BJ (cell line): ENCODE data around the gene MAGEC1. TPM values are rescaled to one million over a fixed set of nuclear protein-coding genes. Genes with fewer than 3 reads are reported as not detected.
A peak's percentile ranks its signal among the peaks of the same experiment; 100 is the strongest.

ENCODE experiments used
- CTCF ChIA-PET: fragments of 350-600 bp; formaldehyde crosslinking; extraction: SDS; loops from one replicate; lab custom pipeline; 2021; ENCODE audit warnings: antibody characterized with exemption, inconsistent platforms; lab: Yijun Ruan, JAX
- POLR2A ChIA-PET: fragments of 300-600 bp; sonication (Branson Sonifier 250); formaldehyde crosslinking; extraction: SDS; loops from one replicate; lab custom pipeline; 2021; ENCODE audit warnings: antibody characterized with exemption; lab: Charles Lee
- DNase-seq: peaks from one replicate; pipeline ENCODE4 v3.0.0-alpha.2; 2011; ENCODE audit warnings: low read depth
- H3K27me3 ChIP-seq: 2 replicates; pipeline ENCODE4 v1.6.0; 2011; ENCODE audit warnings: low read length; ENCODE audit not compliant: control insufficient read depth, insufficient read depth
- H3K36me3 ChIP-seq: 2 replicates; pipeline ENCODE4 v1.5.1; 2011; ENCODE audit warnings: low read length; ENCODE audit not compliant: control insufficient read depth, insufficient read depth
- H3K4me3 ChIP-seq: 2 replicates; pipeline ENCODE4 v1.5.1; 2011; ENCODE audit warnings: low read depth, mild to moderate bottlenecking, control low read depth, low read length
- polyA plus RNA-seq: library from polyadenylated mRNA; depleted of rRNA; stranded (reverse); fragments of >200 nt; gene quantifications from 2 replicates; pipeline ENCODE4 v1.2.3, GENCODE V29; 2011
- TF ChIP-seq, protein P1 (sequence below): IDR thresholded peaks from 2 replicates; pipeline ENCODE4 v1.5.1; 2011; ENCODE audit warnings: low read depth, mild to moderate bottlenecking, control low read depth, inconsistent platforms, low read length, moderate library complexity; ENCODE audit not compliant: insufficient read depth

MAGEC1 gene
- polyA plus RNA-seq, 1 experiment = not detected

DNA sequence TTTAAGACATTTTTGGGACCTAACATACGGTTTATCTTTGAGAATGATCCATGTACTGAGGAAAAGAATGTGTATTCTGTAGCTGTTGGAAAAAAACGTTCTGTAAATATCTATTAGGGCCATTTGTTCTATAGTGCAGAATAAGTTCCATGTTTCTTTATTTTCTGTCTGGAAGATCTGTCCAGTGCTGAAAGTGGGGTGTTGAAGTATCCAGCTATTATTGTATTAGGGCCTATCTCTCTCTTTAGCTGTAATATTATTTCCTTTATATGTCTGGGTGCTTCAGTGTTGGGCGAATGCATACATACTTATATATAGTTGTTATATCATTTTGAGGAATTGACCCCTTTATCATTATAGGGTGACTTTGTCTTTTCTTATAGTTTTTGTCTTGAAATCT is 24.7 kb downstream of the MAGEC1 start:
- CTCF ChIA-PET = no interaction called here
- Histone ChIP-seq H3K4me3 (no peak overlapping the region), H3K27me3 (no peaks in the 10 kb centered on the region), H3K36me3 (no peaks in the 10 kb centered on the region)
- TF ChIP-seq, protein P1, sequence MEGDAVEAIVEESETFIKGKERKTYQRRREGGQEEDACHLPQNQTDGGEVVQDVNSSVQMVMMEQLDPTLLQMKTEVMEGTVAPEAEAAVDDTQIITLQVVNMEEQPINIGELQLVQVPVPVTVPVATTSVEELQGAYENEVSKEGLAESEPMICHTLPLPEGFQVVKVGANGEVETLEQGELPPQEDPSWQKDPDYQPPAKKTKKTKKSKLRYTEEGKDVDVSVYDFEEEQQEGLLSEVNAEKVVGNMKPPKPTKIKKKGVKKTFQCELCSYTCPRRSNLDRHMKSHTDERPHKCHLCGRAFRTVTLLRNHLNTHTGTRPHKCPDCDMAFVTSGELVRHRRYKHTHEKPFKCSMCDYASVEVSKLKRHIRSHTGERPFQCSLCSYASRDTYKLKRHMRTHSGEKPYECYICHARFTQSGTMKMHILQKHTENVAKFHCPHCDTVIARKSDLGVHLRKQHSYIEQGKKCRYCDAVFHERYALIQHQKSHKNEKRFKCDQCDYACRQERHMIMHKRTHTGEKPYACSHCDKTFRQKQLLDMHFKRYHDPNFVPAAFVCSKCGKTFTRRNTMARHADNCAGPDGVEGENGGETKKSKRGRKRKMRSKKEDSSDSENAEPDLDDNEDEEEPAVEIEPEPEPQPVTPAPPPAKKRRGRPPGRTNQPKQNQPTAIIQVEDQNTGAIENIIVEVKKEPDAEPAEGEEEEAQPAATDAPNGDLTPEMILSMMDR = no peak
- no peak for DNase-seq
- POLR2A ChIA-PET = no interaction called here

DNA sequence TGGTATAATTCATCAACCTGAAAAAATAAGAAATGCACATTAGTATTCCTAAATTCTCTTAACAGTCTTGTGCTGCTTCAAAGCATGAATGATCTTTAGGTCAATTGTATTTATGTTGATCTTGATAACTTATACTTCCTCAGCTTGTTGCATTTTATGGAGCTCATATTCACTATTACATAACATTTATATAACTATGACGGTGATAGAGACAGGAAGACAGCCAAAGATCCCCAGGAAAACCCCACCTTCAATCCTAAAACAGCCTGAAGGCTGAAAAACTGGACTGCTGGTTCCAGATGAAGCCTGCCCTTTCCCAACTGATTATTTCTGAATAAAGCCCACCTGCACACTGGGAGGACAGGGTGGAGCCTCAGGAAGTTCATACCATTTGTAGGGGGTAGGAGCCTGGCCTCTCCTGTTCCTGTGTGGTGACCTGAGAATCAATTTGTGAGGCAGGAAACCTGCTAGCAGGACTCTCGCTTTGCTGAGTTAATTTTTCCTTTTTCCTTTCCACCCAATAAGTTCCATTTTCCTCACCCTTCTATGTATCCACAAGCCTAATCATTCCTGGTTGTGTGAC is 30.5 kb downstream of the MAGEC1 start:
- ChIA-PET CTCF (no interaction called here), POLR2A (no interaction called here)
- no peaks in the 10 kb centered on the region for H3K27me3 ChIP-seq

DNA sequence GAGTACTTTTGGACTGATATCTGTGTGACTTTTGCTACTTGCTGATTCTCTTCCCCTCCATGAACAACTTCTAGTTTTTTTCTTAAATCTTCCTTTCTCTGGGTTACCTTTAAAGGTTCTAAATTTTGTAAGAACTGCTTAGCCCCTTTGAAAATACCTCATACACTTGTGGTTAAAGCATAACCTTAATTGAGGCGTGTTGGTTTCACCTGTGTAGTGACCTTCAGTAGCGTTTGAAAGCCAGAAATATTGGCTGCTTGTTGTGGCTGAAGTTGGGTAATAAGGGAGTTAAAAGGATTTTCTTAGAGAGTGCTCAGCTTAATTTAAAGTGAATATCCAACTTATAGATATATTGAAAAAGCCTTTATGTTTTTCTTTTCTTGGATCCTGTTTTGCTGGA is 32.0 kb downstream of the MAGEC1 start:
- TF ChIP-seq, protein P1 = no peak
- ChIA-PET CTCF (no interaction called here), POLR2A (no interaction called here)
- no peak for DNase-seq
- no peaks in the 10 kb centered on the region for H3K27me3 ChIP-seq
- no peaks in the 10 kb centered on the region for H3K36me3 ChIP-seq
- no peak overlapping the region for H3K4me3 ChIP-seq

More for the DNA sequence above, 30.5 kb downstream of the MAGEC1 start:
- no peak for DNase-seq
- TF ChIP-seq, protein P1 = no peak
- Histone ChIP-seq H3K4me3 (no peak overlapping the region), H3K36me3 (no peaks in the 10 kb centered on the region)

DNA sequence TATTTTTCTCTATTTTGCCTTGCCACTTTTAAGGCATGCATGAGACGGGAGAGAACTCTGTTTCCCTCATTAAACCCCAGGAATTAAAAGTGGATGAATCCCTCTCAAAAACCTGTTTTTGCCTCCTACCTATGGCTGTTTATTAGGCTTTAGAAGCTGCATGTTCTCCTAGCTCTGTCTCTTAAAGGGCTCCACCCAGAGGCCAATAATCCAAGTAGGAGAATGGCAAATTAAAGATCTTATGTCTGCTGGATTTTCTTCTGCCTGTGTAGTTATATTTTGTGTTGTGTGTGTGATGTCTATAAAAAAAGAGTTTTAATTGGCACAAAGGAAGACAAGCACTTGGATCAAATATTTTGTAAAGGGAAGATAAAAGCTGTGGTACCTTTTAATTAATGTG is 32.4 kb downstream of the MAGEC1 start:
- H3K36me3 ChIP-seq = no peaks in the 10 kb centered on the region
- TF ChIP-seq, protein P1 = 0 out of 2 replicates have a peak, but pooled peaks have one; percentile 10
- POLR2A ChIA-PET = no interaction called here
- CTCF ChIA-PET = no interaction called here
- no peak for DNase-seq
- H3K27me3 ChIP-seq = no peaks in the 10 kb centered on the region
- H3K4me3 ChIP-seq = no peak overlapping the region

DNA sequence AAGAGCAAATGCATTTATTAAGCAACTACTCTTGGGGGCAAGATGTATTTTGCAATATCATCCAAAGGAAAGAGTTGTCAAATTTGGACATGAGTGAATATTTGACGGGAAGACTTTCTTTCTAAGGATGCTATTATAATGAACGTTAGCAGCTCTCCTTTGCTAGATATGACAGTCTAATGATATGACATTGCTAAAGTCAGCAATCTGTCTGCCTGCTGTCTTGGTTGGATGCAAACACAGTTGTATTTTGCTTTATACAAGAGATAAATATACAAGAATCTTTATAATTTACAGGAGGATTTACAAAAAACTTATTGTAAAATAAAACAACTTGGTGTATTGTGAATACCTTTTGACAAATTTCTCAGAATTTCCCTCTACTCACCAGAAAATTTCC is 37.5 kb downstream of the MAGEC1 start:
- TF ChIP-seq, protein P1 = no peak
- Histone ChIP-seq H3K27me3 (no peaks in the 10 kb centered on the region), H3K36me3 (no peaks in the 10 kb centered on the region), H3K4me3 (no peak overlapping the region)
- POLR2A ChIA-PET = no interaction called here
- no peak for DNase-seq
- CTCF ChIA-PET = no interaction called here
